CD14-positive monocyte (primary cell): Measurements from ENCODE around the gene NSFL1C. TPM values are rescaled to one million over a fixed set of nuclear protein-coding genes. Genes with fewer than 3 reads are reported as not detected.
A peak's percentile ranks its signal among the peaks of the same experiment; 100 is the strongest.

Source experiments
- DNase-seq, 3 donors: peaks; one replicate each; pipeline ENCODE4 v3.0.0-alpha.2; 2011 to 2022
- H2AFZ ChIP-seq: 2 replicates; pipeline ENCODE4 v1.6.0; 2012; ENCODE audit warnings: mild to moderate bottlenecking, low read depth, low read length, inconsistent platforms; ENCODE audit not compliant: insufficient read depth, poor library complexity, severe bottlenecking
- H3K27ac ChIP-seq, 2 donors: 1 replicate in 1 of 2; 2 replicates in 1 of 2; pipeline ENCODE4 v1.5.1; 2012 to 2013; ENCODE audit warnings: low read length in 2 of 2, control low read depth in 1 of 2, inconsistent platforms in 1 of 2, low read depth in 1 of 2, mild to moderate bottlenecking in 1 of 2
- H3K27me3 ChIP-seq, 2 donors: one replicate each; pipeline versions ENCODE4 v1.6.0 to v1.6.1; 2011 to 2013; ENCODE audit warnings: low read length in 2 of 2; ENCODE audit not compliant: control insufficient read depth in 2 of 2, insufficient read depth in 2 of 2
- H3K36me3 ChIP-seq, 2 donors: replicated peaks in 1 of 2; 1 replicate in 1 of 2; 2 replicates in 1 of 2; pipeline versions ENCODE4 v1.5.1 to v1.6.1; 2012 to 2013; ENCODE audit warnings: low read length in 2 of 2, control low read depth in 1 of 2, inconsistent platforms in 1 of 2, mild to moderate bottlenecking in 1 of 2; ENCODE audit not compliant: insufficient read depth in 2 of 2, control insufficient read depth in 1 of 2
- H3K4me1 ChIP-seq, 2 donors: 1 replicate in 1 of 2; 2 replicates in 1 of 2; pipeline versions ENCODE4 v1.5.1 to v1.6.1; 2012 to 2013; ENCODE audit warnings: low read length in 2 of 2, control low read depth in 1 of 2, inconsistent platforms in 1 of 2, mild to moderate bottlenecking in 1 of 2, moderate library complexity in 1 of 2; ENCODE audit not compliant: insufficient read depth in 2 of 2, control insufficient read depth in 1 of 2
- H3K4me2 ChIP-seq: replicated peaks from 2 replicates; pipeline ENCODE3; 2012; ENCODE audit warnings: low read length, moderate library complexity, mild to moderate bottlenecking; ENCODE audit not compliant: poor library complexity, severe bottlenecking; ENCODE audit errors: extremely low read depth
- H3K4me3 ChIP-seq, 3 experiments: fragments of 200-600 bp in 1 of 3; sonication (generic) in 1 of 3; replicated peaks in 1 of 3; 1 replicate in 2 of 3; 2 replicates in 1 of 3; pipeline ENCODE4 v1.5.1; 2011 to 2013; ENCODE audit warnings: low read length in 3 of 3, mild to moderate bottlenecking in 3 of 3, control low read depth in 2 of 3, low read depth in 2 of 3, inconsistent platforms in 1 of 3, moderate library complexity in 1 of 3
- H3K79me2 ChIP-seq: 2 replicates; pipeline ENCODE4 v1.6.0; 2012; ENCODE audit warnings: mild to moderate bottlenecking, control low read depth, inconsistent platforms, low read length, moderate library complexity; ENCODE audit not compliant: insufficient read depth
- H3K9ac ChIP-seq: 2 replicates; pipeline ENCODE4 v1.6.0; 2017; ENCODE audit warnings: low read length, mild to moderate bottlenecking; ENCODE audit not compliant: insufficient read depth, poor library complexity, severe bottlenecking
- H3K9me3 ChIP-seq, 2 donors: replicated peaks in 1 of 2; 1 replicate in 1 of 2; 2 replicates in 1 of 2; pipeline versions ENCODE4 v1.5.1 to v1.6.1; 2012 to 2013; ENCODE audit warnings: low read length in 2 of 2, control low read depth in 1 of 2; ENCODE audit not compliant: control insufficient read depth in 1 of 2, insufficient read depth in 1 of 2
- H4K20me1 ChIP-seq: 2 replicates; pipeline ENCODE4 v1.6.0; 2012; ENCODE audit warnings: mild to moderate bottlenecking, low read length, control low read depth, moderate library complexity; ENCODE audit not compliant: insufficient read depth
- H3K27ac Mint-ChIP-seq, 7 donors: one replicate each; pipeline ENCODE4 v1.8.0; 2020; ENCODE audit warnings: mild to moderate bottlenecking in 7 of 7, mixed read lengths in 7 of 7, moderate library complexity in 6 of 7, inconsistent platforms in 2 of 7
- H3K27me3 Mint-ChIP-seq, 3 donors: one replicate each; pipeline ENCODE4 v1.8.0; 2021 to 2022; ENCODE audit warnings: low read depth in 3 of 3, mild to moderate bottlenecking in 3 of 3, mixed read lengths in 3 of 3, moderate library complexity in 3 of 3, inconsistent platforms in 1 of 3
- H3K36me3 Mint-ChIP-seq, 2 donors: one replicate each; pipeline ENCODE4 v1.8.0; 2020; ENCODE audit warnings: mixed read lengths in 2 of 2, inconsistent platforms in 1 of 2, mild to moderate bottlenecking in 1 of 2
- H3K4me1 Mint-ChIP-seq: one replicate; pipeline ENCODE4 v1.8.0; 2020; ENCODE audit warnings: mild to moderate bottlenecking, mixed read lengths
- H3K4me3 Mint-ChIP-seq, 2 donors: one replicate each; pipeline ENCODE4 v1.8.0; 2020; ENCODE audit warnings: mild to moderate bottlenecking in 2 of 2, mixed read lengths in 2 of 2, moderate library complexity in 1 of 2
- H3K9me3 Mint-ChIP-seq, 7 donors: one replicate each; pipeline ENCODE4 v1.8.0; 2020 to 2022; ENCODE audit warnings: mixed read lengths in 7 of 7, mild to moderate bottlenecking in 6 of 7, moderate library complexity in 6 of 7, inconsistent platforms in 2 of 7
- WGBS: methylation state at CpG from one replicate; pipeline ENCODE4 v1.1.5; 2013; ENCODE audit warnings: missing lambda C conversion rate; ENCODE audit not compliant: insufficient coverage; 5-methylcytosine and 5-hydroxymethylcytosine counted together
- intact Hi-C, 2 donors: fragments of 100-400 bp; cut with micrococcal nuclease; formaldehyde crosslinking; loops; one replicate each; pipeline versions ENCODE4 v1.15.0 to v1.15.1; 2023
- polyA plus RNA-seq, 3 donors: library from polyadenylated mRNA; depleted of rRNA in 1 of 3; unstranded in 2 of 3; stranded (reverse) in 1 of 3; fragments of 300-500 nt in 2 of 3; fragments of >200 nt in 1 of 3; fragmentation: Illumina TruSeq in 2 of 3; gene quantifications; 1 replicate in 2 of 3; 2 replicates in 1 of 3; pipeline ENCODE4 v1.2.3, GENCODE V29; 2012 to 2021
- TF ChIP-seq, protein P1 (sequence below): fragments of 200-600 bp; IDR thresholded peaks from one replicate; pipeline ENCODE4 v1.8.0; 2022; ENCODE audit warnings: antibody characterized with exemption, mild to moderate bottlenecking

Gene NSFL1C
- polyA plus RNA-seq, 3 donors: 52.8 to 80.8 (median 56.8) TPM

DNA sequence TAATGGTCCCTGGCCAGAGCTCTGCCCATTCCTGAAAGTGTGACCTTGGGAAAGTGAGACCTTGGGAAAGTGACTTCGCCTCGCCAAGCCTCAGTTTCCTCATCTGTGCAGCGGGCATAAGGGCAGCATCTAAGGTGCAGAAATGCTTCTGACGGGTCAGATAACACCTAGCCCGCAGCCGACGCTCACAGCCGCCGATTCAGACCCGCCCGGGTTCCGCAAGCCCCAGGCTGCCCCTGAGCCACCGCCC, 74.3 kb downstream of the NSFL1C start:
- Histone ChIP-seq H3K4me1 (peaks cover 49 to 54% of the 10 kb centered on the region in 2 donors), H2AFZ (peak overlapping the region; percentile 64), H3K9me3 (no peaks in the 10 kb centered on the region), H3K9ac (peak overlapping the region; percentile 83), H3K4me3 (peak overlapping the region; percentile 89 to 98 (median 98)), H3K4me2 (peak overlapping the region; percentile 88), H3K27me3 (peaks cover 0 to 6% of the 10 kb centered on the region in 2 donors), H3K27ac (peak overlapping the region; percentile 76 to 85), H3K79me2 (peaks cover 54% of the 10 kb centered on the region), H3K36me3 (peaks cover 6 to 30% of the 10 kb centered on the region in 2 donors), H4K20me1 (peaks cover 51% of the 10 kb centered on the region)
- Mint-ChIP-seq H3K4me1 (peaks cover 67% of the 10 kb centered on the region), H3K36me3 (peaks cover 18 to 29% of the 10 kb centered on the region in 2 donors), H3K9me3 (peaks cover 0 to 7% (median 0%) of the 10 kb centered on the region in 7 donors), H3K4me3 (peak overlapping the region; percentile 92 to 94), H3K27ac (peak overlapping the region; percentile 89 to 96 (median 93)), H3K27me3 (peaks cover 0 to 8% (median 8%) of the 10 kb centered on the region in 3 donors)
- intact Hi-C loops: loop anchor here (2.0 to 10.0 kb wide), 4 partner anchors 16 to 102 kb away; partner anchors contain the start of gene SIRPB2 (in 1 of the 2)
- DNase-seq: peak in 2 of 3 donors; percentile 16 to 33
- under 1% methylated on average over 13 of the region's 13 CpGs for WGBS
- TF ChIP-seq, protein P1, sequence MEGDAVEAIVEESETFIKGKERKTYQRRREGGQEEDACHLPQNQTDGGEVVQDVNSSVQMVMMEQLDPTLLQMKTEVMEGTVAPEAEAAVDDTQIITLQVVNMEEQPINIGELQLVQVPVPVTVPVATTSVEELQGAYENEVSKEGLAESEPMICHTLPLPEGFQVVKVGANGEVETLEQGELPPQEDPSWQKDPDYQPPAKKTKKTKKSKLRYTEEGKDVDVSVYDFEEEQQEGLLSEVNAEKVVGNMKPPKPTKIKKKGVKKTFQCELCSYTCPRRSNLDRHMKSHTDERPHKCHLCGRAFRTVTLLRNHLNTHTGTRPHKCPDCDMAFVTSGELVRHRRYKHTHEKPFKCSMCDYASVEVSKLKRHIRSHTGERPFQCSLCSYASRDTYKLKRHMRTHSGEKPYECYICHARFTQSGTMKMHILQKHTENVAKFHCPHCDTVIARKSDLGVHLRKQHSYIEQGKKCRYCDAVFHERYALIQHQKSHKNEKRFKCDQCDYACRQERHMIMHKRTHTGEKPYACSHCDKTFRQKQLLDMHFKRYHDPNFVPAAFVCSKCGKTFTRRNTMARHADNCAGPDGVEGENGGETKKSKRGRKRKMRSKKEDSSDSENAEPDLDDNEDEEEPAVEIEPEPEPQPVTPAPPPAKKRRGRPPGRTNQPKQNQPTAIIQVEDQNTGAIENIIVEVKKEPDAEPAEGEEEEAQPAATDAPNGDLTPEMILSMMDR: no peak

Other genes starting within 250 kb of the NSFL1C start
- gene RAD21L1, start 240.8 kb downstream of the NSFL1C start, polyA plus RNA-seq: not detected
- under 1 TPM in 2 of 3 donors, not detected in 1; 0.07 to 0.10 TPM for gene SNPH, start 200.6 kb downstream of the NSFL1C start, polyA plus RNA-seq
- 1 to 10 TPM in 1 of 3 donors, under 1 TPM in 2; 0.69 to 1.0 (median 0.71) TPM for gene SDCBP2, start 137.7 kb downstream of the NSFL1C start, polyA plus RNA-seq
- 100 to 1,000 TPM; 155 to 268 (median 194) TPM for gene FKBP1A, start 73.8 kb downstream of the NSFL1C start, polyA plus RNA-seq
- gene SIRPB2, start 24.6 kb upstream of the NSFL1C start, polyA plus RNA-seq: 100 to 1,000 TPM in 1 of 3 donors, 10 to 100 TPM in 2; 81.5 to 174 (median 92.8) TPM
- 10 to 100 TPM in 2 of 3 donors, 1 to 10 TPM in 1; 3.9 to 13.0 (median 12.0) TPM for gene SIRPD, start 90.9 kb upstream of the NSFL1C start, polyA plus RNA-seq
- gene SIRPB1, start 153.2 kb upstream of the NSFL1C start, polyA plus RNA-seq: 100 to 1,000 TPM; 132 to 437 (median 137) TPM
- under 1 TPM; 0.15 to 0.52 (median 0.51) TPM for gene SIRPG, start 190.9 kb upstream of the NSFL1C start, polyA plus RNA-seq